Liver (tissue), 9 donors: Measurements from ENCODE around the gene PPP2R5C. TPM values are rescaled to one million over a fixed set of nuclear protein-coding genes. Genes with fewer than 3 reads are reported as not detected.

Source experiments
- DNase-seq: peaks from one replicate; pipeline ENCODE4 v3.0.0-alpha.2; 2017; ENCODE audit warnings: low spot score
- H3K27ac ChIP-seq, 2 donors: one replicate each; pipeline ENCODE4 v1.7.0; 2013; ENCODE audit warnings: inconsistent platforms in 2 of 2, low read length in 2 of 2, control low read depth in 1 of 2, low read depth in 1 of 2, mild to moderate bottlenecking in 1 of 2
- H3K27me3 ChIP-seq, 4 donors: one replicate each; pipeline versions ENCODE4 v1.6.1 to v1.7.0; 2013; ENCODE audit warnings: low read length in 3 of 4, inconsistent platforms in 1 of 4, mild to moderate bottlenecking in 1 of 4, moderate library complexity in 1 of 4; ENCODE audit not compliant: control insufficient read depth in 4 of 4, insufficient read depth in 4 of 4
- H3K36me3 ChIP-seq, 4 donors: one replicate each; pipeline versions ENCODE4 v1.6.1 to v1.7.0; 2013; ENCODE audit warnings: low read length in 3 of 4, mild to moderate bottlenecking in 3 of 4, low read depth in 1 of 4, moderate library complexity in 1 of 4; ENCODE audit not compliant: control insufficient read depth in 4 of 4, insufficient read depth in 3 of 4
- H3K4me1 ChIP-seq, 4 donors: one replicate each; pipeline versions ENCODE4 v1.6.1 to v1.7.0; 2013; ENCODE audit warnings: low read length in 3 of 4, mild to moderate bottlenecking in 3 of 4, moderate library complexity in 1 of 4; ENCODE audit not compliant: control insufficient read depth in 4 of 4, insufficient read depth in 4 of 4
- H3K4me3 ChIP-seq, 3 donors: one replicate each; pipeline versions ENCODE4 v1.6.1 to v1.7.0; 2013; ENCODE audit warnings: low read length in 3 of 3, control low read depth in 1 of 3, low read depth in 1 of 3, mild to moderate bottlenecking in 1 of 3
- H3K9ac ChIP-seq, 2 donors: one replicate each; pipeline ENCODE4 v1.7.0; 2013; ENCODE audit warnings: low read length in 2 of 2, mild to moderate bottlenecking in 2 of 2, moderate library complexity in 2 of 2, control low read depth in 1 of 2, low read depth in 1 of 2
- H3K9me3 ChIP-seq, 4 donors: one replicate each; pipeline versions ENCODE4 v1.6.1 to v1.7.0; 2013; ENCODE audit warnings: low read length in 3 of 4; ENCODE audit not compliant: control insufficient read depth in 4 of 4
- EGR1 ChIP-seq, 2 donors: IDR thresholded peaks; 2 replicates each; pipeline ENCODE4 v1.6.1; 2016 to 2018; ENCODE audit warnings: antibody characterized with exemption in 2 of 2, low read depth in 2 of 2
- FOXA2 ChIP-seq: IDR thresholded peaks from 2 replicates; pipeline ENCODE4 v1.6.1; 2016; ENCODE audit warnings: antibody characterized with exemption
- GABPA ChIP-seq, 2 donors: IDR thresholded peaks in 1 of 2; conservative IDR thresholded peaks in 1 of 2; 2 replicates each; pipeline ENCODE4 v1.6.1; 2016; ENCODE audit warnings: antibody characterized with exemption in 2 of 2, mild to moderate bottlenecking in 1 of 2, moderate library complexity in 1 of 2
- HNF4A ChIP-seq, 2 donors: conservative IDR thresholded peaks; 2 replicates each; pipeline ENCODE4 v1.6.1; 2016; ENCODE audit warnings: antibody characterized with exemption in 2 of 2, mild to moderate bottlenecking in 2 of 2
- JUND ChIP-seq, 2 donors: IDR thresholded peaks; 2 replicates each; pipeline ENCODE4 v1.6.1; 2016; ENCODE audit warnings: antibody characterized with exemption in 2 of 2
- MAX ChIP-seq: IDR thresholded peaks from 2 replicates; pipeline ENCODE4 v1.6.1; 2016; ENCODE audit warnings: antibody characterized with exemption
- RAD21 ChIP-seq, 2 donors: IDR thresholded peaks; 2 replicates each; pipeline ENCODE4 v1.6.1; 2016; ENCODE audit warnings: antibody characterized with exemption in 2 of 2, mild to moderate bottlenecking in 2 of 2
- RXRA ChIP-seq, 2 donors: IDR thresholded peaks; 2 replicates each; pipeline ENCODE4 v1.6.1; 2017 to 2018; ENCODE audit warnings: antibody characterized with exemption in 2 of 2, mild to moderate bottlenecking in 1 of 2
- SP1 ChIP-seq: IDR thresholded peaks from 2 replicates; pipeline ENCODE4 v1.6.1; 2018; ENCODE audit warnings: antibody characterized with exemption, mild to moderate bottlenecking
- TAF1 ChIP-seq: conservative IDR thresholded peaks from 2 replicates; pipeline ENCODE4 v1.6.1; 2016; ENCODE audit warnings: antibody characterized with exemption, mild to moderate bottlenecking
- YY1 ChIP-seq: IDR thresholded peaks from 2 replicates; pipeline ENCODE4 v1.6.1; 2016; ENCODE audit warnings: antibody characterized with exemption, mild to moderate bottlenecking
- ZBTB33 ChIP-seq: IDR thresholded peaks from 2 replicates; pipeline ENCODE4 v1.6.1; 2016; ENCODE audit warnings: antibody characterized with exemption
- WGBS: extraction: QIAGEN DNeasy Blood & Tissue Kit; methylation state at CpG from one replicate; pipeline ENCODE4 v1.1.7; 2013; 5-methylcytosine and 5-hydroxymethylcytosine counted together
- polyA plus RNA-seq, 2 donors: library from polyadenylated mRNA; stranded (reverse) in 1 of 2; unstranded in 1 of 2; fragments of 200-250 nt in 1 of 2; fragments of >200 nt in 1 of 2; fragmentation: Nextera tagmentation in 1 of 2; extraction: Ambion mirVana in 1 of 2; gene quantifications; one replicate each; pipeline versions ENCODE4 v1.2.1 to v1.2.3, GENCODE V29; 2013 to 2015
- total RNA-seq, 2 donors: library from RNA; depleted of rRNA; stranded (reverse); fragments of >200 nt; gene quantifications; one replicate each; pipeline ENCODE4 v1.2.3, GENCODE V29; 2014
- TF ChIP-seq, protein P1 (sequence below): IDR thresholded peaks from 2 replicates; pipeline ENCODE4 v1.6.1; 2016; ENCODE audit warnings: antibody characterized with exemption, mild to moderate bottlenecking
- TF ChIP-seq, protein P2 (sequence below): fragments of 150-350 bp; IDR thresholded peaks from 2 replicates; pipeline ENCODE4 v1.5.1; 2017; ENCODE audit warnings: improper control_type of control experiment, low read depth, low read length; ENCODE audit not compliant: missing input control
- donor health status: healthy.
- donor health status: healthy.
- donor health status: healthy.
- donor health status: healthy.
- donor health status: healthy.

The PPP2R5C gene
- total and polyA plus RNA-seq, 4 donors = 33.5 to 52.3 (median 43.9) TPM

- Histone ChIP-seq H3K36me3 (no peaks in the 10 kb centered on the region), H3K27me3 (peaks cover 0 to 3% (median 0%) of the 10 kb centered on the region in 4 donors), H3K9me3 (peaks cover 0 to 5% (median under 1%) of the 10 kb centered on the region in 4 donors), H3K4me1 (peaks cover 0 to 4% (median 0%) of the 10 kb centered on the region in 4 donors), H3K27ac (no peak overlapping the region), H3K4me3 (no peak overlapping the region), H3K9ac (no peak overlapping the region)
- TF ChIP-seq MAX = no peak
- TF ChIP-seq ZBTB33 = no peak
- TF ChIP-seq, protein P1, sequence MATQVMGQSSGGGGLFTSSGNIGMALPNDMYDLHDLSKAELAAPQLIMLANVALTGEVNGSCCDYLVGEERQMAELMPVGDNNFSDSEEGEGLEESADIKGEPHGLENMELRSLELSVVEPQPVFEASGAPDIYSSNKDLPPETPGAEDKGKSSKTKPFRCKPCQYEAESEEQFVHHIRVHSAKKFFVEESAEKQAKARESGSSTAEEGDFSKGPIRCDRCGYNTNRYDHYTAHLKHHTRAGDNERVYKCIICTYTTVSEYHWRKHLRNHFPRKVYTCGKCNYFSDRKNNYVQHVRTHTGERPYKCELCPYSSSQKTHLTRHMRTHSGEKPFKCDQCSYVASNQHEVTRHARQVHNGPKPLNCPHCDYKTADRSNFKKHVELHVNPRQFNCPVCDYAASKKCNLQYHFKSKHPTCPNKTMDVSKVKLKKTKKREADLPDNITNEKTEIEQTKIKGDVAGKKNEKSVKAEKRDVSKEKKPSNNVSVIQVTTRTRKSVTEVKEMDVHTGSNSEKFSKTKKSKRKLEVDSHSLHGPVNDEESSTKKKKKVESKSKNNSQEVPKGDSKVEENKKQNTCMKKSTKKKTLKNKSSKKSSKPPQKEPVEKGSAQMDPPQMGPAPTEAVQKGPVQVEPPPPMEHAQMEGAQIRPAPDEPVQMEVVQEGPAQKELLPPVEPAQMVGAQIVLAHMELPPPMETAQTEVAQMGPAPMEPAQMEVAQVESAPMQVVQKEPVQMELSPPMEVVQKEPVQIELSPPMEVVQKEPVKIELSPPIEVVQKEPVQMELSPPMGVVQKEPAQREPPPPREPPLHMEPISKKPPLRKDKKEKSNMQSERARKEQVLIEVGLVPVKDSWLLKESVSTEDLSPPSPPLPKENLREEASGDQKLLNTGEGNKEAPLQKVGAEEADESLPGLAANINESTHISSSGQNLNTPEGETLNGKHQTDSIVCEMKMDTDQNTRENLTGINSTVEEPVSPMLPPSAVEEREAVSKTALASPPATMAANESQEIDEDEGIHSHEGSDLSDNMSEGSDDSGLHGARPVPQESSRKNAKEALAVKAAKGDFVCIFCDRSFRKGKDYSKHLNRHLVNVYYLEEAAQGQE = no peak
- TF ChIP-seq FOXA2 = no peak
- no peak for TF ChIP-seq RXRA (IDR thresholded peaks at IDR 0.05)
- no peak for DNase-seq
- 78% methylated on average over 7 of the region's 7 CpGs for WGBS
Measured at GRCh38 chr14:101735453-101735852, 26.1 kb upstream of the PPP2R5C start.

DNA sequence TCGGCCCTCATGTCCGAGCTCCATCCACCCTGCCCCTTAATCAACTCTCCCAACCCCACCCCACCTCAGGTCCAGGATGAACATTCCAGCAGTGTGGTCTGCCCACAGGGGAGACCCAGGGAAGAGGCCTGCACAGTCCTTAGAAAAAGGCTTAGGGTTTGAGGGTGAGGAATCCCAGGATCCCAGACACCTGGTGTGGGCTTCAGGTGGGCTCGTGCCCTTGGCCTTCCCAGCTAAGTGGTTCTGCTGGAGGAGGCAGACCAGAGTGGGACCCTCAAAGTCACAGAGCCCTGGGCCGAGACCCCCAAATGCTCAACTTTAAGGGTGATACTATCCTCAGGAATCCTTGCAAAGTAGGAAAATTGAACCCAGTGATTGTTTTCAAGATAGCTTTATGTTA is 25.4 kb upstream of the PPP2R5C start:
- WGBS = 87% methylated on average over 4 of the region's 4 CpGs
- peaks cover 0 to 10% (median 4%) of the 10 kb centered on the region in 4 donors for H3K9me3 ChIP-seq
- no peak overlapping the region for H3K9ac ChIP-seq
- peaks cover 0 to 3% (median 0%) of the 10 kb centered on the region in 4 donors for H3K27me3 ChIP-seq
- H3K36me3 ChIP-seq = no peaks in the 10 kb centered on the region
- no peak overlapping the region for H3K4me3 ChIP-seq
- DNase-seq = no peak
- H3K27ac ChIP-seq = no peak overlapping the region
- H3K4me1 ChIP-seq = peaks cover 0 to 4% (median 0%) of the 10 kb centered on the region in 4 donors
- no peak for TF ChIP-seq SP1
- no peak for TF ChIP-seq RAD21 (IDR thresholded peaks at IDR 0.05)
- no peak for TF ChIP-seq HNF4A (conservative IDR thresholded peaks at IDR 0.05)
- no peak for TF ChIP-seq YY1
- no peak for TF ChIP-seq TAF1
- TF ChIP-seq EGR1 (IDR thresholded peaks at IDR 0.05; ENCODE audit: low read depth in 2 of 2) = no peak
- TF ChIP-seq FOXA2 = no peak
- TF ChIP-seq JUND (IDR thresholded peaks at IDR 0.05) = no peak
- TF ChIP-seq GABPA (IDR thresholded peaks at IDR 0.05 in 1 of 2, conservative IDR thresholded peaks at IDR 0.05 in 1 of 2) = no peak
- TF ChIP-seq, protein P2, sequence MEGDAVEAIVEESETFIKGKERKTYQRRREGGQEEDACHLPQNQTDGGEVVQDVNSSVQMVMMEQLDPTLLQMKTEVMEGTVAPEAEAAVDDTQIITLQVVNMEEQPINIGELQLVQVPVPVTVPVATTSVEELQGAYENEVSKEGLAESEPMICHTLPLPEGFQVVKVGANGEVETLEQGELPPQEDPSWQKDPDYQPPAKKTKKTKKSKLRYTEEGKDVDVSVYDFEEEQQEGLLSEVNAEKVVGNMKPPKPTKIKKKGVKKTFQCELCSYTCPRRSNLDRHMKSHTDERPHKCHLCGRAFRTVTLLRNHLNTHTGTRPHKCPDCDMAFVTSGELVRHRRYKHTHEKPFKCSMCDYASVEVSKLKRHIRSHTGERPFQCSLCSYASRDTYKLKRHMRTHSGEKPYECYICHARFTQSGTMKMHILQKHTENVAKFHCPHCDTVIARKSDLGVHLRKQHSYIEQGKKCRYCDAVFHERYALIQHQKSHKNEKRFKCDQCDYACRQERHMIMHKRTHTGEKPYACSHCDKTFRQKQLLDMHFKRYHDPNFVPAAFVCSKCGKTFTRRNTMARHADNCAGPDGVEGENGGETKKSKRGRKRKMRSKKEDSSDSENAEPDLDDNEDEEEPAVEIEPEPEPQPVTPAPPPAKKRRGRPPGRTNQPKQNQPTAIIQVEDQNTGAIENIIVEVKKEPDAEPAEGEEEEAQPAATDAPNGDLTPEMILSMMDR = no peak
